K562 (cell line): Measurements from ENCODE around the gene AARS1. TPM values are rescaled to one million over a fixed set of nuclear protein-coding genes. Genes with fewer than 3 reads are reported as not detected.

Experiments
- ATF4 ChIP-seq: fragments of 450-650 bp; formaldehyde crosslinking; IDR thresholded peaks from 2 replicates; pipeline ENCODE4 v1.4.0; 2022; ENCODE audit warnings: mild to moderate bottlenecking, moderate library complexity
- CREB3L1 ChIP-seq: fragments of 450-650 bp; IDR thresholded peaks from 2 replicates; pipeline ENCODE4 v1.6.1; 2014; ENCODE audit warnings: low read depth, mild to moderate bottlenecking, moderate library complexity, borderline replicate concordance
- ELK3 ChIP-seq: fragments of 450-650 bp; formaldehyde crosslinking; IDR thresholded peaks from 2 replicates; pipeline ENCODE4 v1.4.0; 2020; ENCODE audit warnings: mild to moderate bottlenecking
- HMGN3 ChIP-seq: IDR thresholded peaks from 2 replicates; pipeline ENCODE4 v1.6.1; 2011; ENCODE audit warnings: borderline replicate concordance, low read depth, mild to moderate bottlenecking, mixed read lengths, low read length; ENCODE audit not compliant: insufficient read length; ENCODE audit errors: extremely low read depth
- HNRNPLL ChIP-seq: fragments of 200-400 bp; formaldehyde crosslinking; IDR thresholded peaks from 2 replicates; pipeline ENCODE4 v1.6.1; 2017; ENCODE audit warnings: low read length, low read depth, mild to moderate bottlenecking; ENCODE audit not compliant: poor library complexity, severe bottlenecking
- MNT ChIP-seq, 2 experiments: fragments of 450-650 bp; conservative IDR thresholded peaks; 2 replicates each; pipeline ENCODE4 v1.6.1; 2017; ENCODE audit warnings: mild to moderate bottlenecking in 2 of 2, moderate library complexity in 2 of 2
- MXI1 ChIP-seq: IDR thresholded peaks from 2 replicates; pipeline ENCODE4 v1.6.1; 2011; ENCODE audit warnings: low read depth, mild to moderate bottlenecking, improper control_type of control experiment, low read length
- NCOA4 ChIP-seq: fragments of 450-650 bp; IDR thresholded peaks from 2 replicates; pipeline ENCODE4 v1.6.1; 2018; ENCODE audit warnings: mild to moderate bottlenecking; ENCODE audit not compliant: partially characterized antibody
- POLR2B ChIP-seq: fragments of 450-650 bp; IDR thresholded peaks from 2 replicates; pipeline ENCODE4 v1.6.1; 2018; ENCODE audit warnings: low read depth; ENCODE audit not compliant: partially characterized antibody
- RREB1 ChIP-seq: fragments of 250-450 bp; sonication (Bioruptor Pico); IDR thresholded peaks from 2 replicates; pipeline ENCODE4 v1.4.0; 2020
- RUNX1 ChIP-seq: sonication (generic); IDR thresholded peaks from 2 replicates; pipeline ENCODE4 v1.6.1; 2016; ENCODE audit warnings: antibody characterized with exemption, low read depth
- SMARCC2 ChIP-seq: fragments of 450-650 bp; IDR thresholded peaks from 2 replicates; pipeline ENCODE4 v1.6.1; 2017; ENCODE audit warnings: antibody characterized with exemption, moderate library complexity, mild to moderate bottlenecking, low read depth
- ZNF24 ChIP-seq: fragments of 450-650 bp; IDR thresholded peaks from 2 replicates; pipeline ENCODE4 v1.6.1; 2016
- ZNF583 ChIP-seq: fragments of 250-450 bp; sonication (Bioruptor Pico); IDR thresholded peaks from 2 replicates; pipeline ENCODE4 v1.4.0; 2020
- polyA plus RNA-seq, 8 experiments: library from polyadenylated mRNA; depleted of rRNA in 4 of 8; stranded (reverse) in 5 of 8; unstranded in 3 of 8; fragments of >200 nt; fragmentation: Nextera tagmentation in 2 of 8; fragmentation: Illumina TruSeq in 1 of 8; extraction: Ambion mirVana in 2 of 8; extraction: Trizol in 1 of 8; gene quantifications; 2 replicates each; pipeline versions ENCODE4 v1.2.1 to v1.2.3, GENCODE V29; 2011 to 2014; ENCODE audit warnings: inconsistent platforms in 1 of 8, missing spikeins in 1 of 8
- total RNA-seq, 7 experiments: library from RNA; depleted of rRNA in 6 of 7; stranded (reverse); fragments of >200 nt in 6 of 7; fragmentation: Illumina TruSeq in 2 of 7; extraction: Trizol in 2 of 7; gene quantifications; 2 replicates each; pipeline versions ENCODE4 v1.2.1 to v1.2.3, GENCODE V29; 2011 to 2021; ENCODE audit warnings: low replicate concordance in 1 of 7

Gene AARS1
- total and polyA plus RNA-seq, 9 of the 15 experiments (the other 6 are each of a cell fraction or from before 2014, with no cell fraction given), result 50.1 to 235 (median 174) TPM

- TF ChIP-seq RREB1, result 0 out of 2 replicates have a peak, but pooled peaks have one; percentile 69
- TF ChIP-seq ZNF583 (CRISPR knock-in tag), result peak; percentile 47; the same call in 1 of the 2 replicates
- TF ChIP-seq RUNX1, result no peak; the same call in 1 of the 2 replicates
- TF ChIP-seq MNT (conservative IDR thresholded peaks at IDR 0.05), result peak; percentile 75 to 87
- TF ChIP-seq ZNF24, result peak; percentile 63
- TF ChIP-seq POLR2B, result peak; percentile 98
- peak; percentile 82 for TF ChIP-seq HNRNPLL
- TF ChIP-seq SMARCC2, result no peak
- peak; percentile 99 for TF ChIP-seq ATF4 (CRISPR knock-in tag)
- TF ChIP-seq MXI1, result no peak; the same call in 1 of the 2 replicates
- TF ChIP-seq CREB3L1, result peak; percentile 56; the same call in 1 of the 2 replicates
- TF ChIP-seq HMGN3, result peak; percentile 57
- no peak for TF ChIP-seq NCOA4
- TF ChIP-seq ELK3 (CRISPR knock-in tag), result peak; percentile 78; the same call in 1 of the 2 replicates
Measured at GRCh38 chr16:70289229-70290094, at the start of gene AARS1 (continued).
